HG03469 (cell line): ENCODE data around the gene LINGO3.

Experiments used
- ATAC-seq: cut with Tn5 transposase; IDR thresholded peaks from one replicate; pipeline ENCODE4 v1.9.1; 2021; ENCODE audit warnings: mild to moderate bottlenecking, moderate library complexity, moderate number of reproducible peaks; ENCODE audit not compliant: unreplicated experiment

Gene LINGO3

DNA sequence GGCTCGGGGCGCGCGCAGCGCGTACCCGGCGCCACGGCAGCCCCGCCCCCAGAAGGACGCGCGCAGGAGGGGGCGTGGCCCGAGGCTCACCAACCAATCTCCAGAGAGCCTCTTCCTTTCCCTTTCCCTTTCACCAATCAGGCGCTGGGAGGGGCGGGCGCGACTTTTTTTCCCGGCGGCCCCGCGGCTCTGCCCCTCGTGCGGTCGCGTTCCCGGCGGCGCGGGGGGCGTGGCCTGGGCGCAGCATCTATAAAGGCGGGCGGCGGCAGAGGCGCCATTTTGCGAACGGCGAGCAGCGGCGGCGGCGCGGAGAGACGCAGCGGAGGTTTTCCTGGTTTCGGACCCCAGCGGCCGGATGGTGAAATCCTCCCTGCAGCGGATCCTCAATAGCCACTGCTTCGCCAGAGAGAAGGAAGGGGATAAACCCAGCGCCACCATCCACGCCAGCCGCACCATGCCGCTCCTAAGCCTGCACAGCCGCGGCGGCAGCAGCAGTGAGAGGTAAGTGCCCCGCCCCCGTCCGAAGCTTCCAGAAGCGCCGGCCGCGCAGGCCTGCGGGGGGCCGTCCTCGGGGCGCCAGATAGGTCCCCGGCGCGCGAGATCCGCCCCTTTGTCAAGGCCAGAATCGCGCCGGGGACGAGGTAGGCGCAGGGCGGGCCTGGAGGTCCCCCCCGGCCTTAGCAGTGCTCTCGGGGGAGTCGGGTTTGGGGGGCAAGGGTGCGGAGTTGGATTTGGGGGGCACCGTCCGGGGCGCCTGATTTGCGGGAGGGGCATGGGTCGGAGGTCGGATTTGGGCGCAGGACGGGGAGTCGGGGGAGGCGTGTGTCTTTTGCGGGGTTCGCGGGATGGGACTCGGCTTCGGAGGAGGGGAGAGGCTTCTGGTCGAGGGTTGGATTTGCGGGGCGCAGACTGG is 38.5 kb downstream of the LINGO3 start:
- ATAC-seq: peak; percentile 39

- no peak for ATAC-seq
Observed at GRCh38 chr19:2268861-2269243, 39.1 kb downstream of the LINGO3 start.

- ATAC-seq: no peak
Observed at GRCh38 chr19:2268480-2268830, 39.5 kb downstream of the LINGO3 start.

- no peak for ATAC-seq
Observed at GRCh38 chr19:2266183-2266993, 41.6 kb downstream of the LINGO3 start.

DNA sequence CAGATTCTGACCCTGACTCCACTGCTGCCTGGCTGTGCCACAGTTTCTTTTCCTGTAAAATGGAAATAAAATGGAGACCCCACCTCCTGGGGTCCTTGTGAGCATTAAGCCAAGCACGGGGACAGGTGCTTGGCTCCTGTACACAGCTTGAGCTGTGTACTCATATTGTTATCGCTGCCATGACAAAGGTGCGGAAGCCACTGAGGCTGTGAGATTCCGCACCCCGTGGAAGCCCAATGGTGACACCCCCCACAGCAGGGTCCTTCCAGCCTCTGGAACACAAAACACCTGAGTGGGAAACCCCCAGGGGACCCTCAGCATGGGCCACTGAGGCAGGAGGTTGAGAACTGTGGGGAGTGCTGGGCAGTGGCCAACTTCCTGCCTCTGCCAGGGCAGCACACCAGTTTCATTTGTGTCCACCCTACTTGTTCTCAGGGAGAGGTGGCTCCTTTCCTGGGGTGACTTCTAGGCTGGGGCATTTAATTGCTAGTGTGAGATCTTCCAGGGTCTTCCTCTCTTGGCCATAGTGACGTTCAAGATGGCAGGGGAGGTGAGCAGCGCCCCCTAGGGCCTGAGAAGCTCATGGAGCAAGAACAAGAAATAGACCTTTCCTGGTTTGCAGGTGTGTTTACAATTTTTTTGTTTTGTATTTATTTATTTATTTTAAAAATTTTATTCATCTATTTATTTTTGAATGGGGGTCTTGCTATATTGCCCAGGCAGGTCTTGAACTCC is 46.3 kb downstream of the LINGO3 start:
- ATAC-seq: no peak

DNA sequence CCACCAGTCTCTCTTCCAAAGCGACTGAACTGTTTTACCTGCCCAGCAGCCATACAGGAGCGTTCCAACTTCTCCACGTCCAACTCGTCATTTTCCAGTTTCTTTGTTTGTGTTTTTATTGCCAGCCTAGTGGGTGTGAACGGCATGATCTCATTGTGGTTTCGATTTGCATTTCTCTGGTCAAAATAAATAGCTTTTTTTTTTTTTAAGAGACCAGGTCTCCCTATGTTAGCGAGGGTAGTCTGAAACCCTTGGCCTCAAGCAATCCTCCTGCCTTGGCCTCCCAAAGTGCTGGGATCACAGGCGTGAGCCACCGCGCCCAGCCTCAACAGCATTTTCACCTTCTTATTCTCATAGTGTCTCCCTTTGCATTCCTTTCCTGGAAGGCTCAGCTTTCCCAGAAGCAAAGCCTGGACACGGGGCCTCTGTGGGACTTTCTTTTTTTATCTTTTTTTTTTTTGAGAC is 47.6 kb downstream of the LINGO3 start:
- no peak for ATAC-seq

DNA sequence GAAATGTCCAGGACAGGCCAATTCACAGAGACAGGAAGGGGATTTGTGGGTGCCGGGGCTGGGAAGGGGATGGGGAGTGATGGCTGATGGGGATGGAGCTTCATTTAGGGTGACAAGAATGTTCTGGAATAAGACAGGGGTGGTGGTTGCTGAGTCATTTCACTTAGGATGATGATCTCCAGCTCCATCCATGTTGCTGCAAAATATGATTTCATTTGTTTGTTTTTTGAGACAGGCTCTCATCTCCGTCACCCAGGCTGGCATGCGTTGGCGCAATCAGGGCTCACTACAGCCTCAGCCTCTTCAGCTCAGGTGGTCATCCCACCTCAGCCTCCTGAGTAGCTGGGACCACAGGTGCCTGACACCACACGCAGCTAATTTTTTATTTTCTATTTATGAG is 48.6 kb downstream of the LINGO3 start:
- ATAC-seq: no peak
